Measurements from ENCODE around the gene JAML.

DNA sequence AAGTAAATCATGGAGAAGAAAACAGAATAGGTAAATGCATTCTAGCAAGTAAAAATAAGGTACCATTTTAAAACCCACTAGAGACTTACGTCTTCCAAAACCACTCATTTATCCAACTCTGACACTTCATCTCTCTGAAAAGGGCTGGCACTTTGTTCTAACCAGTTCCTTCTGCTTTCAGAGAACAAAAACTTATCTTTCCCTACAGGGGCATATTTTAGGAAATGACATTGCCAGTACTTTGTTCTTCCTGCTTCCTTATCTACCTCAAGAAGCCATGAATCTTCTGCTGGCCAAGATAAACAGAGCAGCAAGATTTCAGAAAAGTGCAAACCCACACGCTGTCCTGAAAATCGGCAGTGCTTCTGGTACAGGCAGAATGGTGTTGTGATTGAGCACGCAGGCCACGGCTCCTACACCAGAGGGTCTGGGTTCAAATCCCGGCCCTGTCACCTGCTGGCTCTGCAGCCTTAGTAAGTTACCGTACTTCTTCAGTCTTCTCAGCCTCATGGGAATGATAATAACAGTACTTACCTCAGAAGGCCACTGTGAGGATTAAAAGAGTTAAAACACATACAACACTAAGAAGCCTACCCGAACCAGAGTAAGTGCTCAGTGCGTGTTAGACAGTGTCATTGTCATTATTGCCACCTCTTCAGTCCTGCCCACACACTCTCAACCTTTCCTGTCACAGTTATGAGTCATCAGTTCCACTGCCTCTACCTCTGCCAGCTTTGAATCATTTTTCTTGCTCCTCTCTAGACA is 16.4 kb upstream of the JAML start:
- TF ChIP-seq POLR2AphosphoS5 (IDR thresholded peaks at IDR 0.05; ENCODE audit: borderline replicate concordance, low read depth, low read length) (no peak), EZH2 (IDR thresholded peaks at IDR 0.05) (no peak), FOXP2 (optimal IDR thresholded peaks at IDR 0.05; ENCODE audit: control extremely low read depth, extremely low read length, insufficient read depth) (no peak)

Data from SK-N-MC (cell line).